Endodermal cell (in vitro differentiated cells): ENCODE results near the gene PRIM2. TPM values are rescaled to one million over a fixed set of nuclear protein-coding genes. Genes with fewer than 3 reads are reported as not detected.

Experiments used
- DNase-seq: peaks from one replicate; pipeline ENCODE4 v3.0.0-alpha.2; 2017
- H3K27ac ChIP-seq: 2 replicates; pipeline ENCODE4 v1.5.1; 2013; ENCODE audit warnings: mild to moderate bottlenecking, low read depth, low read length, moderate library complexity
- H3K27me3 ChIP-seq: 2 replicates; pipeline ENCODE4 v1.6.1; 2013; ENCODE audit warnings: mild to moderate bottlenecking, low read length, moderate library complexity; ENCODE audit not compliant: insufficient read depth, control insufficient read depth, poor library complexity, severe bottlenecking
- H3K36me3 ChIP-seq: 2 replicates; pipeline ENCODE4 v1.7.0; 2013; ENCODE audit warnings: mild to moderate bottlenecking, low read length, moderate library complexity; ENCODE audit not compliant: control insufficient read depth, insufficient read depth
- H3K4me1 ChIP-seq: one replicate; pipeline ENCODE4 v1.7.0; 2013; ENCODE audit warnings: low read length; ENCODE audit not compliant: control insufficient read depth, insufficient read depth
- H3K4me3 ChIP-seq: 2 replicates; pipeline ENCODE4 v1.5.1; 2013; ENCODE audit warnings: mild to moderate bottlenecking, low read length, moderate library complexity
- H3K9ac ChIP-seq: 2 replicates; pipeline ENCODE4 v1.6.1; 2013; ENCODE audit warnings: mild to moderate bottlenecking, low read length, moderate library complexity; ENCODE audit not compliant: poor library complexity, severe bottlenecking; ENCODE audit errors: extremely low read depth
- H3K9me3 ChIP-seq: 2 replicates; pipeline ENCODE4 v1.6.1; 2013; ENCODE audit warnings: mild to moderate bottlenecking, low read length, moderate library complexity; ENCODE audit not compliant: control insufficient read depth
- H3K27ac Mint-ChIP-seq: 2 replicates; pipeline ENCODE4 v1.8.0; 2020; ENCODE audit warnings: mixed read lengths
- H3K27me3 Mint-ChIP-seq: 2 replicates; pipeline ENCODE4 v1.8.0; 2021; ENCODE audit warnings: mild to moderate bottlenecking, mixed read lengths; ENCODE audit not compliant: insufficient read depth
- H3K36me3 Mint-ChIP-seq: 2 replicates; pipeline ENCODE4 v1.8.0; 2020; ENCODE audit warnings: low read depth, mixed read lengths
- H3K4me1 Mint-ChIP-seq: 2 replicates; pipeline ENCODE4 v1.8.0; 2020; ENCODE audit warnings: mixed read lengths
- H3K4me3 Mint-ChIP-seq: 2 replicates; pipeline ENCODE4 v1.8.0; 2020; ENCODE audit warnings: mild to moderate bottlenecking, moderate library complexity, mixed read lengths
- H3K9me3 Mint-ChIP-seq: 2 replicates; pipeline ENCODE4 v1.8.0; 2020; ENCODE audit warnings: mild to moderate bottlenecking, mixed read lengths
- WGBS, 2 experiments: methylation state at CpG; one replicate each; pipeline versions ENCODE4 v1.1.5 to v1.1.7; 2013; ENCODE audit warnings: missing lambda C conversion rate in 2 of 2, mixed read lengths in 1 of 2; ENCODE audit not compliant: insufficient coverage in 1 of 2, insufficient read length in 1 of 2; 5-methylcytosine and 5-hydroxymethylcytosine counted together
- total RNA-seq, 2 donors: library from RNA; stranded (reverse); fragmentation: NEBNext Ultra II Directional in 1 of 2; extraction: Animal tissue kit (Norgen Biotek cat#: 25700) in 1 of 2; gene quantifications; 2 replicates in 1 of 2; 3 replicates in 1 of 2; pipeline ENCODE4 v1.2.1, GENCODE V29; 2021
- TF ChIP-seq, protein P1 (sequence below): fragments of 200-600 bp; sonication (generic); conservative IDR thresholded peaks from 2 replicates; pipeline ENCODE4 v1.5.0; 2021; ENCODE audit warnings: antibody characterized with exemption, mild to moderate bottlenecking

PRIM2 gene
- total RNA-seq, 2 donors from 2014 or later: 30.9 to 43.1 TPM

GRCh38 chr6:57294862-57295445 lies 22.5 kb upstream of the PRIM2 start:
- no peak overlapping the region for H3K4me3 Mint-ChIP-seq
- no peaks in the 10 kb centered on the region for H3K36me3 Mint-ChIP-seq
- Histone ChIP-seq H3K27ac (no peak overlapping the region), H3K9ac (no peak overlapping the region), H3K9me3 (no peaks in the 10 kb centered on the region), H3K27me3 (no peaks in the 10 kb centered on the region), H3K36me3 (no peaks in the 10 kb centered on the region), H3K4me3 (no peak overlapping the region), H3K4me1 (no peaks in the 10 kb centered on the region)
- no peaks in the 10 kb centered on the region for H3K9me3 Mint-ChIP-seq
- H3K27me3 Mint-ChIP-seq: peaks cover 3% of the 10 kb centered on the region
- DNase-seq: no peak
- TF ChIP-seq, protein P1, sequence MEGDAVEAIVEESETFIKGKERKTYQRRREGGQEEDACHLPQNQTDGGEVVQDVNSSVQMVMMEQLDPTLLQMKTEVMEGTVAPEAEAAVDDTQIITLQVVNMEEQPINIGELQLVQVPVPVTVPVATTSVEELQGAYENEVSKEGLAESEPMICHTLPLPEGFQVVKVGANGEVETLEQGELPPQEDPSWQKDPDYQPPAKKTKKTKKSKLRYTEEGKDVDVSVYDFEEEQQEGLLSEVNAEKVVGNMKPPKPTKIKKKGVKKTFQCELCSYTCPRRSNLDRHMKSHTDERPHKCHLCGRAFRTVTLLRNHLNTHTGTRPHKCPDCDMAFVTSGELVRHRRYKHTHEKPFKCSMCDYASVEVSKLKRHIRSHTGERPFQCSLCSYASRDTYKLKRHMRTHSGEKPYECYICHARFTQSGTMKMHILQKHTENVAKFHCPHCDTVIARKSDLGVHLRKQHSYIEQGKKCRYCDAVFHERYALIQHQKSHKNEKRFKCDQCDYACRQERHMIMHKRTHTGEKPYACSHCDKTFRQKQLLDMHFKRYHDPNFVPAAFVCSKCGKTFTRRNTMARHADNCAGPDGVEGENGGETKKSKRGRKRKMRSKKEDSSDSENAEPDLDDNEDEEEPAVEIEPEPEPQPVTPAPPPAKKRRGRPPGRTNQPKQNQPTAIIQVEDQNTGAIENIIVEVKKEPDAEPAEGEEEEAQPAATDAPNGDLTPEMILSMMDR: no peak
- no peaks in the 10 kb centered on the region for H3K4me1 Mint-ChIP-seq
- H3K27ac Mint-ChIP-seq: no peak overlapping the region
- 80 to 92% methylated on average over 3 to 6 of the region's 6 CpGs for WGBS, 2 experiments

DNA sequence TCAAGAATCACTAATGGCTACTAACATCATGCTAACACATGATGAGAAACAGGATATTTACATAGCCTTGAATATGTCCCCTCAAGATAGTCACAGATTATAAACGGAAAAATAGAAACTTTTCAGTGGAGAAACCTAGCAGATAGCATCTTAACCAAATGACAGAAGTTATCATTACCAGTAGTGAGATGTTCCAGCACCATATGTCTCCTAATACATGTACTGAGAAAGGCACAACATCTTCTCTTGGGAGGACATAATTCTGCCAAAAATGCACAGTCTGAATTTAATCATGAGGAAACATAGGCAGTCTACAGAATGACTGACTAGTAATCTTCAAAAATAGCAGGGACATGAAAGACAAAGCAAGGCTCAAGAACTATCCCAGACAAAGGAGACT lies 19.9 kb upstream of the PRIM2 start:
- Histone ChIP-seq H3K27me3 (no peaks in the 10 kb centered on the region), H3K9me3 (no peaks in the 10 kb centered on the region), H3K4me1 (no peaks in the 10 kb centered on the region), H3K27ac (no peak overlapping the region), H3K4me3 (no peak overlapping the region), H3K9ac (no peak overlapping the region), H3K36me3 (no peaks in the 10 kb centered on the region)
- no peak for DNase-seq
- Mint-ChIP-seq H3K27me3 (no peaks in the 10 kb centered on the region), H3K36me3 (no peaks in the 10 kb centered on the region), H3K9me3 (no peaks in the 10 kb centered on the region), H3K27ac (no peak overlapping the region), H3K4me1 (no peaks in the 10 kb centered on the region), H3K4me3 (no peak overlapping the region)
- 80 to 90% methylated on average over 1 of the region's 1 CpG for WGBS, 2 experiments
- TF ChIP-seq, protein P1: no peak

- H3K27ac Mint-ChIP-seq: no peak overlapping the region
- no peaks in the 10 kb centered on the region for H3K9me3 Mint-ChIP-seq
- TF ChIP-seq, protein P1: no peak
- H3K4me1 Mint-ChIP-seq: no peaks in the 10 kb centered on the region
- H3K27me3 ChIP-seq: no peaks in the 10 kb centered on the region
- no peak overlapping the region for H3K27ac ChIP-seq
- DNase-seq: no peak
- no peak overlapping the region for H3K4me3 ChIP-seq
- 68 to 88% methylated on average over 1 to 2 of the region's 2 CpGs for WGBS, 2 experiments
- no peak overlapping the region for H3K4me3 Mint-ChIP-seq
- H3K36me3 Mint-ChIP-seq: no peaks in the 10 kb centered on the region
- no peaks in the 10 kb centered on the region for H3K27me3 Mint-ChIP-seq
- no peak overlapping the region for H3K9ac ChIP-seq
- no peaks in the 10 kb centered on the region for H3K4me1 ChIP-seq
- H3K36me3 ChIP-seq: no peaks in the 10 kb centered on the region
- H3K9me3 ChIP-seq: no peaks in the 10 kb centered on the region
Observed at GRCh38 chr6:57298741-57299140, 18.7 kb upstream of the PRIM2 start.
